Brain microvascular endothelial cell (primary cell): ENCODE results near the gene TMEM208.

Experiments used
- DNase-seq: peaks from one replicate; pipeline ENCODE4 v3.0.0-alpha.2; 2020
- H3K27ac ChIP-seq: fragments of 250-450 bp; sonication (Bioruptor Pico); 2 replicates; pipeline ENCODE4 v1.5.1; 2020; ENCODE audit warnings: mild to moderate bottlenecking, moderate library complexity
- H3K27me3 ChIP-seq: fragments of 250-450 bp; sonication (Bioruptor Pico); replicated peaks from 2 replicates; pipeline ENCODE4 v1.5.1; 2020; ENCODE audit warnings: mild to moderate bottlenecking
- H3K36me3 ChIP-seq: fragments of 250-450 bp; sonication (Bioruptor Pico); replicated peaks from 2 replicates; pipeline ENCODE4 v1.5.1; 2020; ENCODE audit warnings: mild to moderate bottlenecking
- H3K4me3 ChIP-seq: 2 replicates; pipeline ENCODE4 v1.5.1; 2011; ENCODE audit warnings: low read depth, mild to moderate bottlenecking, control low read depth, low read length, moderate library complexity
- in situ Hi-C: cut with HindIII; loops from 2 replicates; pipeline ENCODE4 v1.10.0; 2017; ENCODE audit warnings: low sequenced_read_pairs, low pct_ligation_motif_present
- TF ChIP-seq, protein P1 (sequence below): IDR thresholded peaks from 2 replicates; pipeline ENCODE4 v1.5.1; 2011; ENCODE audit warnings: low read depth, mild to moderate bottlenecking, moderate library complexity, low read length, control low read depth, inconsistent platforms; ENCODE audit errors: missing control alignments

The TMEM208 gene

GRCh38 chr16:67257486-67258160, 30.7 kb downstream of the TMEM208 start:
- in situ Hi-C loops, result no loop called here
- H3K36me3 ChIP-seq, result no peaks in the 10 kb centered on the region
- DNase-seq, result no peak
- no peaks in the 10 kb centered on the region for H3K27me3 ChIP-seq
- no peak overlapping the region for H3K4me3 ChIP-seq
- TF ChIP-seq, protein P1, sequence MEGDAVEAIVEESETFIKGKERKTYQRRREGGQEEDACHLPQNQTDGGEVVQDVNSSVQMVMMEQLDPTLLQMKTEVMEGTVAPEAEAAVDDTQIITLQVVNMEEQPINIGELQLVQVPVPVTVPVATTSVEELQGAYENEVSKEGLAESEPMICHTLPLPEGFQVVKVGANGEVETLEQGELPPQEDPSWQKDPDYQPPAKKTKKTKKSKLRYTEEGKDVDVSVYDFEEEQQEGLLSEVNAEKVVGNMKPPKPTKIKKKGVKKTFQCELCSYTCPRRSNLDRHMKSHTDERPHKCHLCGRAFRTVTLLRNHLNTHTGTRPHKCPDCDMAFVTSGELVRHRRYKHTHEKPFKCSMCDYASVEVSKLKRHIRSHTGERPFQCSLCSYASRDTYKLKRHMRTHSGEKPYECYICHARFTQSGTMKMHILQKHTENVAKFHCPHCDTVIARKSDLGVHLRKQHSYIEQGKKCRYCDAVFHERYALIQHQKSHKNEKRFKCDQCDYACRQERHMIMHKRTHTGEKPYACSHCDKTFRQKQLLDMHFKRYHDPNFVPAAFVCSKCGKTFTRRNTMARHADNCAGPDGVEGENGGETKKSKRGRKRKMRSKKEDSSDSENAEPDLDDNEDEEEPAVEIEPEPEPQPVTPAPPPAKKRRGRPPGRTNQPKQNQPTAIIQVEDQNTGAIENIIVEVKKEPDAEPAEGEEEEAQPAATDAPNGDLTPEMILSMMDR, result no peak
- no peak overlapping the region for H3K27ac ChIP-seq

GRCh38 chr16:67258161-67258835, 31.4 kb downstream of the TMEM208 start:
- Histone ChIP-seq H3K27ac (no peak overlapping the region), H3K36me3 (no peaks in the 10 kb centered on the region), H3K4me3 (no peak overlapping the region), H3K27me3 (no peaks in the 10 kb centered on the region)
- in situ Hi-C loops, result no loop called here
- DNase-seq, result no peak
- TF ChIP-seq, protein P1, result no peak

DNA sequence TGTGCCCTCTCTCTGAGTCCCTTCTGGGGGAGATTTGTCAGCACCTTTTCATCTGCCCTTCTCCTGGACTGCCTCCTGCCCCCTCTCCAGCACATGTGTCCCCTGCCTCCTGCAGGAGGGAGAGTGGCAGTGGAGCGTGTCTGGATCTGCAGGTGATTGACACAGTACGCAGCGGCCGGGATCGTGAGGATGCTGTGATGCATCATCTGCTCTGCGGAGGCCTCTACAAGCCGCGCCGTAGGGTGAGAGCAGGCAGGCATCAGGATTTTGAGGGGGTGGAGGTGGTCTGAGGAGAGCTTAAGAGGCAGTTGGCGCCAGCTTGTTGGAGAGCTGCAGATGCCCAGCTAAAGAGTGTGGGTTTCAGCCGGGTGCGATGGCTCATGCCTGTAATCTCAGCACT, 32.8 kb downstream of the TMEM208 start:
- H3K4me3 ChIP-seq, result no peak overlapping the region
- no peak for DNase-seq
- in situ Hi-C loops, result no loop called here
- no peaks in the 10 kb centered on the region for H3K36me3 ChIP-seq
- no peak overlapping the region for H3K27ac ChIP-seq
- TF ChIP-seq, protein P1, result no peak
- no peaks in the 10 kb centered on the region for H3K27me3 ChIP-seq

DNA sequence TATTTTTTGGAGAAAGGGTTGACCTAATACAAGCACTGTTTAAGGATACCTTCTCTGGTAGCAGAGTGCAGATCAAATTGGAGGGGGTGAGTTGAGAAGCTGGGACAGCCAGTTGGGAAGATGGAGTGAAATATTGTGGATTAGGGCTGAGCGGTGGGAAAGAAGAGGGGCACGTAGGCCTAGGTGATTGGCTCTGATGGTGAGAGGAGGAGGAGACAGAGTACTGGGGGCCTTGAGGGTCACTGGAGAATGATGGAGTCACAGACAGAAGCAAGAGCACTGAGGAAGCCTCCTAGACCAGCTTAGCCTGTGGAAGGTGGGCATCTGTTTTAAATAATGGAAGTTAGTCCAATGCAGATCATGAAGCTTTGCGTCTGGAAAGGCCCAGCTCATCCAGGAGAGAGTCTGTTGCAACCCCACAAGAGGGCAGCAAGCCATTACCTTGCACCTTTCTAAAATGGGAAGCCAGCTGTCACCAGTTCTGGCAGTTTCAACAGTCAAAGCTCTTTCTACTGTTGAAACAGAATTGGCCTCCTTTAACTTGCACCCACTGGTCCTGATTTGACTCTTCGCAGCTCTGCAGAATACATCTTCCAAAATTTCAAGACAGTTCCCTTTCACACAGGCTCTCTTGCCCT, 33.6 kb downstream of the TMEM208 start:
- in situ Hi-C loops, result no loop called here
- Histone ChIP-seq H3K27ac (no peak overlapping the region), H3K27me3 (no peaks in the 10 kb centered on the region), H3K4me3 (no peak overlapping the region), H3K36me3 (no peaks in the 10 kb centered on the region)
- peak; percentile 45 for DNase-seq
- TF ChIP-seq, protein P1, result peak; percentile 83

DNA sequence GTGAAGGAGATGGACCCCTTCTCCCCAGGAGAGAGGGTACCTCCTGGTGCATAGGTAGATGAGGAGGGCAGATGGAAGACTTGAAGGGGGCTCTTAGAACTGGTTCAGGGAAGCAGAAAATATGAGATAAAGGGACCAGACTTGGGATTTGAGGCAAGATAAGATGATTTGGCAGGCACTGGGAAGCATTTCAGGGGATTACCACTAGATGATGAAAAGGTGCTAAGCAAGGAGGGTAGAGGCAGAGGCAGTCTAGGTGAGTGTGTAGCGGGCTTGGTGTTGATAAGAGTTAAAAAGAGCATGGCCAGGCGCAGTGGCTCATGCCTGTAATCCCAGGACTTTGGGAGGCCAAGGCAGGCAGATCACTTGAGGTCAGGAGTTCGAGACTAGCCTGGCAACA, 36.3 kb downstream of the TMEM208 start:
- in situ Hi-C loops, result no loop called here
- no peaks in the 10 kb centered on the region for H3K36me3 ChIP-seq
- H3K4me3 ChIP-seq, result no peak overlapping the region
- TF ChIP-seq, protein P1, result no peak
- no peak overlapping the region for H3K27ac ChIP-seq
- DNase-seq, result no peak
- H3K27me3 ChIP-seq, result no peaks in the 10 kb centered on the region
